Measurements from ENCODE around the gene INAFM1. TPM values are rescaled to one million over a fixed set of nuclear protein-coding genes. Genes with fewer than 3 reads are reported as not detected.

INAFM1 gene
- total and polyA plus RNA-seq, 2 donors (not counting 3 experiments of a cell fraction or from before 2014, with no cell fraction given): 2.8 to 8.3 TPM

GRCh38 chr19:47253467-47253881, 21.2 kb upstream of the INAFM1 start:
- POLR2A ChIA-PET: no interaction called here
- H3K9ac ChIP-seq (replicated peaks; ENCODE audit: extremely low read depth, insufficient read depth, low read length): no peak overlapping the region
- no peak for FAIRE-seq

More at GRCh38 chr19:47253467-47253881, 21.2 kb upstream of the INAFM1 start:
- CTCF ChIA-PET: interaction anchor here (0.9 to 1.4 kb wide), 3 partner anchors 8 to 240 kb away, joined by 4 to 8 read pairs (median 5); no protein-coding TSS in a partner anchor
- H3K27ac ChIP-seq (ENCODE audit: insufficient read depth, low read depth, low read length): no peak overlapping the region
- H3K4me3 ChIP-seq (replicated peaks in 1 of 3; ENCODE audit: insufficient read depth in 1 of 3, low read depth in 1 of 3, low read length in 3 of 3): no peak overlapping the region
- no peak for DNase-seq (ENCODE audit: low read depth, low spot score)
- no peak overlapping the region for H2AFZ ChIP-seq (ENCODE audit: low read depth, low read length)
- no peak for TF ChIP-seq JUN (IDR thresholded peaks at IDR 0.05; ENCODE audit: borderline replicate concordance, insufficient read depth, insufficient read length, low read depth)
- TF ChIP-seq MAX (IDR thresholded peaks at IDR 0.05; ENCODE audit: insufficient read depth, insufficient read length): no peak
- no peak for TF ChIP-seq POLR2A (IDR thresholded peaks at IDR 0.05; ENCODE audit: low read depth, low read length)
- TF ChIP-seq FOS (IDR thresholded peaks at IDR 0.05; ENCODE audit: borderline replicate concordance, insufficient read depth, low read length): no peak
- TF ChIP-seq EZH2 (IDR thresholded peaks at IDR 0.05; ENCODE audit: borderline replicate concordance, low read depth, low read length, severe bottlenecking): no peak
- TF ChIP-seq MYC (IDR thresholded peaks at IDR 0.05; ENCODE audit: low read depth, low read length): no peak
- no peak for TF ChIP-seq CTCF (IDR thresholded peaks at IDR 0.05; ENCODE audit: extremely low read depth in 1 of 2, insufficient read depth in 1 of 2, low read depth in 1 of 2, low read length in 2 of 2)
- no peak for TF ChIP-seq POLR2AphosphoS5 (IDR thresholded peaks at IDR 0.05; ENCODE audit: insufficient read depth, low read depth, low read length)
- TF ChIP-seq GATA2 (IDR thresholded peaks at IDR 0.05; ENCODE audit: insufficient read depth, insufficient read length, low read depth, low read length): no peak
- H4K20me1 ChIP-seq (replicated peaks; ENCODE audit: control insufficient read depth, extremely low read depth, insufficient read depth, low read length): no peaks in the 10 kb centered on the region
- H3K9me3 ChIP-seq (replicated peaks; ENCODE audit: control insufficient read depth, insufficient read depth, low read length): no peaks in the 10 kb centered on the region
- no TSS peak for BruUV-seq (replicated peaks)
- H3K4me1 ChIP-seq (ENCODE audit: control insufficient read depth, extremely low read depth, insufficient read depth, low read length): peaks cover 11% of the 10 kb centered on the region
- peaks cover 6% of the 10 kb centered on the region for H3K79me2 ChIP-seq (ENCODE audit: control insufficient read depth, insufficient read depth, low read length)
- H3K27me3 ChIP-seq (ENCODE audit: control insufficient read depth in 2 of 2, insufficient read depth in 2 of 2, low read length in 2 of 2): no peaks in the 10 kb centered on the region
- dilution Hi-C loops (cut with MboI; ENCODE audit: extremely low pct_ligation_motif_present, low sequenced_read_pairs) (no loop called here), intact Hi-C loops (cut with micrococcal nuclease) (no loop called here)
- no peak overlapping the region for H3K4me2 ChIP-seq (ENCODE audit: insufficient read depth, low read length)
- no peaks in the 10 kb centered on the region for H3K9me1 ChIP-seq (replicated peaks; ENCODE audit: control insufficient read depth, extremely low read depth, insufficient read depth, low read length)
- no peaks in the 10 kb centered on the region for H3K36me3 ChIP-seq (ENCODE audit: control insufficient read depth in 2 of 2, extremely low read depth in 1 of 2, insufficient read depth in 2 of 2, low read length in 2 of 2)

Measured in endothelial cell of umbilical vein (primary cell).